Middle frontal gyrus (tissue), 1 donor: ENCODE measurements around the gene ERC2.

Experiments
- DNase-seq: peaks from one replicate; pipeline ENCODE4 v3.0.0-alpha.2; 2015; ENCODE audit warnings: low spot score; ENCODE audit errors: extremely low spot score

The ERC2 gene

DNA sequence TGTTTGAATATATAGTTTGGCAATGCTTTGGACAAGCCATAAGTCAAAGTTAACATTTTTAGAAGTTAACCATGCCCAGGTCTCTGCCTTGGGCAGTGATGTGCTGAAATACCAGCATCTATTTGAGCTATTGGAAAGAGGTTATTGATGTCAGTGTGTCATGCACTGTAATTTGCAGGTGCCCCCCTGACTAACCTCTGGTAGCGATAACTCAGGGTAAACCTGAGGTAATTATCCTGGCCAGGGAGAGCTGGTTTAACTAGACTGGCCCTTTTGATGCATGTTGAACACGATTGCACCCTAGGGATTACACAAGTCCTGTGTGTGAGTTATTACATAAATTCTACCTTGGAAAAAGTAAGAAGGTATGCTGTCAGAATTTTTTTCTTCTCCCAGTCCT lies 525.4 kb downstream of the ERC2 start:
- no peak for DNase-seq

DNA sequence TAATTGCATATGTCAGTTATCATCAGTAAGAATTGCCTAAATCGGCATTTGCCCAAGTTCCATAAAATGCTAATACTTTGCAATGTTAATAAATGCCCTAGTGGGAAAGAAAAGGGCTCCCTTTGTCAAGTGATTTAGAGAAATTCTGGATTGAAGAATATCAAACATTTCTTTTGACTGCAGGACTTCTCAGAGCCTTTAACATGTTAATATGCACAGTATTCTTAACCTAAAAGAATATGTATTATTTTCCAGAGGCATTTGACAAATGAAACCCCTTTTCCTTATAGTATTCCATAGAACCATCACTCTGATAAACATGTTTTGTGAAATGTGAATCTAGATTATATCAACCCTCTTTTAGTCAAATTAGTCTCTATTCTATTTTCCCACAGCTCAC lies 529.0 kb downstream of the ERC2 start:
- no peak for DNase-seq

DNA sequence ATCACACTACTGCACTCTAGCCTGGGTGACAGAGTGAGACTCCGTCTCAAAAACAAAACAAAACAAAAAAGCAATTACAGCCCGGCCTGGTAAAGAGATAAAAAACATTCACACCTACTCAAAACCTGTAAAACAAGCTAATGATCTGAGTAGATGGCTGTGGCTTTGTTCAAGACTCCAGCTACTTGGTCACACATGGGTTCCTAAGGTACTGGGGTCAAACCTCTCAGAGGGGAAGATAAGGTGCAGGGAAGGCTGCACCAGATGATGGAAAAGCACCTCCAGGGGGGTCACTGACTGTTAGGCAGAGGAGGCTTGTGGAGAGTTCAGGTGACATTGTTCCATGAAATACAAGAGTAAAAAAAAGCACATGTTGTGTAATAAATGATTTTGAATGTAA lies 531.0 kb downstream of the ERC2 start:
- no peak for DNase-seq

DNA sequence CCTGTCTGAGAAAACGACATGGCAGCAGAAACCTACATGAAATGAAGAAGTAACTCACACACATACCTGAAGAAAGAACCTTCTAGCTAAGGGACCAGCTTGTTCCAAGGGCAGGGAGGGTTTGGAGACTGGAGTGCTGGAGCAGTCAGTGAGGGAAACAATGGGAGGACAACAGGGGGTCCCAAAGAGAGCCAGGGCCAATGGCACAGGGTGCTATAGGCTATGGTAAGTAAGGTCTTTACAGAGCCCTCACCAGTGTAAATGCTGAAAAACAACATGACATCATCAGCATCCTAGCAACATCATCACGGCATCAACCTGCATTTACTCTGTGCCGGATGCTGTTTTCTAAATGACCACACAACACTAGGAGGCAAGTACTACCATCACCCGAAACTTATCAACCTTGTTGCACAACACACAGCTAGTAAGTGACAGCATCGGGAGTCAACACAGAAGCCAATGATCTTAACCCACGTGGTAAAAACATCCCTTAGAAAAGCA lies 531.7 kb downstream of the ERC2 start:
- DNase-seq, result no peak

GRCh38 chr3:55935241-55935640 lies 533.0 kb downstream of the ERC2 start:
- DNase-seq, result no peak

DNA sequence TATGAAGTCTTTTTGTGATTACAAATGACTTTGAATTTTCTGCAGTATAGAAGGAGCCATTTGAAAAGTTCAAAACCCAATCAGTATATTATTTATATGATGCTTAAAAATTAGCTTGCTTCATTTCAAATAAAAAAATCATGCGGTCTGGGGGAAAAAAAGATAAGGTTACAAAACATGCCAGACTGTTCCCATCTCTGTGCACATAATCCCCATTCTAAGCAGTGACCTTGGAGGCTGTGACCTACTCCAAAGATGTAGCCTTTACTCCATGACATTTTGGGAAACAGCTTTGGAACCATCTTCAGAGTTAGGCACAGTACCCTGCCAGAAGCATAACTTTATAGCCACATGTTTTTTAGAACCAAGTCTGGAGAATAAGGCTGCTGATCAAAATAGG lies 533.5 kb downstream of the ERC2 start:
- no peak for DNase-seq

- DNase-seq, result no peak
Observed at GRCh38 chr3:55929154-55929869, 539.0 kb downstream of the ERC2 start.

- DNase-seq, result no peak
Observed at GRCh38 chr3:55923626-55924025, 544.6 kb downstream of the ERC2 start.

- DNase-seq, result no peak
Observed at GRCh38 chr3:55923207-55923606, 545.1 kb downstream of the ERC2 start.

- no peak for DNase-seq
Observed at GRCh38 chr3:55912880-55913279, 555.4 kb downstream of the ERC2 start.

DNA sequence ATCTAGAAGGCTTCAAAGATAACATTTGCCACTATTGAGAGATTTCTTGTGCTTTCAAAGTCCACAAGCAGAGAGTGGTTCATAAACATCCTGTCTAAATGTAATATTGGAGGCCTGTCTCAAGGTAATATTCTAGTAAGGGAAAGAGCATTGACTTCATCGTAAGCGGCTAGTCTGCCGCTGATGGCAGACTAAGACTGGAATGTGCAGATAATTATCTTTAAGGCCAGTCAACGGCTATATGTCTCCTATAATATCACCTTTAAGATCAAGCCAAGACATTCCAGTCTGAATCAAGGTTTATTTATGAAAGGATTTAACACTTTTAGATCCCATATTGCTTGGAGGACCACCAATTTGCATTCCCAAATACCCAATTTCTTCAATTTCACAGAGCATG lies 557.0 kb downstream of the ERC2 start:
- DNase-seq, result no peak

GRCh38 chr3:55910543-55910942 lies 557.7 kb downstream of the ERC2 start:
- DNase-seq, result no peak

DNA sequence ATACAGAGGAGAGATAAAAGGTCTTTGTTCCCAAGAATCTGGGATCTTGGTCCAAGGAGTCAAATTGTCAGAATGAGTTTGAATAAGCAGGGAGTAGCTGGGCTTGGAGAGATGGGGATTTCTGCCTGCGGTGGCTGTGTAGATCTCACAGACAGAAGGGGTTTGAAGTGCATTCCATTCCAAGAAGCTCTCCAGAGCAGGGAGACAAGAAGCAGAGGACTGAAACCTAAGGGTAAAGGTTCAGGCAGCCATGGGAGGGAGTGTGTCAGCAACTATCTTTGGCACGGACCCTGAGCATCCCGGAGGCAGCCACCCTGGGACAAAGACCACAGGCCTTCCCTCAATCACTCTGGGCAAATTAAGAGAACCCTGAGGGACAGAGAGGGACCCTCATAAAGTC lies 558.9 kb downstream of the ERC2 start:
- DNase-seq, result no peak

GRCh38 chr3:55907616-55908015 lies 560.7 kb downstream of the ERC2 start:
- DNase-seq, result no peak

DNA sequence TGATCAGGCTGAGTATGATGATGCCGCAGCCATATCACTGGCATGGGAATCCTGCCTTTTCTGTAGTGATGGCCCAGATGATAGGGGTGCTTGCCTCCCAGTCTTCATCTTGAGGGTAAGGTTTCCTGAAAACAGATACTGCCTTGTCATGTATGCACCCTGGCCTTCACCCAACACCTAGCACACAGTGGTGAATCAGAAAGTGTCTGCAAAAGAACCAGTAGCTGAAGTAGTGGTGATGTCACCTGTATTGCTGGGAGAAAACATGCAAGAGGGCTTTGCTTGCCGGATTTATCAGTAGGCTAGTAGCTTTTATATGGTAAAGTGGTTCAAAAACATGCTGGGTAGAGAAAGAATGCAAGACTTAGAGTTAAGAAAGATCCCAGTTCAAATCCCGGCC lies 561.4 kb downstream of the ERC2 start:
- DNase-seq, result no peak

DNA sequence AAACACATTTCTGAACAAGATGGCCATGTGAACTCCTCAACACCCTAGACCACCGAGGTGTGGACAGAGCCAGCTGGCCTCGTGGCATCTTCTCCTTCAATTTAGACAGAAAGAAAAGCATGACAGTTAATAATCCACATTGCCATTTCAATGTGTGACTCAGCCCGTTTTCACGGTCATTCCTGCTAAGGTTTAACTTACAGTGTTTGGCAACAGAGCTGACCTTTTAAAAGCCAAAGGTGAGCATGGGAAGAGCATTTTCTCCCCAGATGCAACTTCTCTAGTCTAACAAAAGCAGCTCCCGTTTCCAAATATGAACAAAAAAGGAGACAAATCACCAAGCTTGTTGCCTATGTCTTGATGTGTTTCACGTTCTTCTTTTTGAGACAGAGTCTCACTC lies 563.6 kb downstream of the ERC2 start:
- DNase-seq, result no peak

- DNase-seq, result no peak
Observed at GRCh38 chr3:55903680-55904079, 564.6 kb downstream of the ERC2 start.

DNA sequence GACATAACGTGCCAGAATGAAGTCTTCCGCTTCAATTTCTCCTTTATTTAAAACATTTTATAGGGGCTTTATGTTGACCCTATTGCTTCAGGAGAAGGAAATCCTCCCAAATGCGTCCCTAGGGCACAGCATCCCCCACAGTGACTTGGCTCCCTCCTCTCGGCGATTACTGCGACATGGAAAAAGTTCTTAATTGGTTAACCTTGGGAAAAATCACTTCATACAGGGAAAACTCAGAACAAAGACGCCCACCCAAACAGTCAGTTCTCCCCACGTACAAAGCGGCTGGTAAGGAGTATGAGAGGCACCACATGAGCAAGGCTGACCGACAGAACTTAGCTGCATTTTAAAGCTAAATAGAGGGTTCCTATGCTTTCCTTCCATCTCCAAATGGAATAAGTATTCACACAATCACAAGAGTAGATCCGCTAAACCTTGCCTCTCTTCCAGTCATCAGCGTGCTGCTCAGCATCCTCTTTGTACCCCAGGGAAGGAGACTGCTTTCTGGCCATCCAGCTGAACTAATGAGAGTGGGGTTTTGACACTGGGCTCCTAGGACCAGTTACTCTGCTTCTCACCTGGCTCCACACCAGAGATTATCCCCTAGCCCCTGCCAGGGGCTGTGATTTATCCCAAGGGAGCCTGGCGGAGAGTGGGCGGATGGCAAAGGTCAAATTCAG lies 565.9 kb downstream of the ERC2 start:
- DNase-seq, result no peak

DNA sequence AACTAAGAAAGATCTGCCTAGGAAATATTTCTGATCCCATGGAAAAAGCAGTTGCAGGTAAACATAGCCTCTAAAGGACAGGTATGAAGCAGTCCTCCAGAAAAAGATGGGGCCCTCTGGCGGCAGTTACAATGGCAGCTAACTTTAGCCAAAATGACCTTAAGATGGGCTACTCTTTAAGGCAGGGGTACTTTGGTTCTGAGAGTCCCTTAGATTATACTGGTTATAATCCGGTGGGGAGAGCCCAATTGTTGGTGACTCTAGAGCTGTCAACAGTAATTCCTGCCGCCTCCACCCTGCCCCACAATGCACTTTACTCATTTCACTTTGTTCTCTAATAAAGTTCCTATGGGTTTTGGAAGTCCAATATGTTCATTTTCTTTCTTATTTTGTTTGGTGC lies 568.4 kb downstream of the ERC2 start:
- no peak for DNase-seq

GRCh38 chr3:55897573-55898224 lies 570.6 kb downstream of the ERC2 start:
- DNase-seq, result no peak

DNA sequence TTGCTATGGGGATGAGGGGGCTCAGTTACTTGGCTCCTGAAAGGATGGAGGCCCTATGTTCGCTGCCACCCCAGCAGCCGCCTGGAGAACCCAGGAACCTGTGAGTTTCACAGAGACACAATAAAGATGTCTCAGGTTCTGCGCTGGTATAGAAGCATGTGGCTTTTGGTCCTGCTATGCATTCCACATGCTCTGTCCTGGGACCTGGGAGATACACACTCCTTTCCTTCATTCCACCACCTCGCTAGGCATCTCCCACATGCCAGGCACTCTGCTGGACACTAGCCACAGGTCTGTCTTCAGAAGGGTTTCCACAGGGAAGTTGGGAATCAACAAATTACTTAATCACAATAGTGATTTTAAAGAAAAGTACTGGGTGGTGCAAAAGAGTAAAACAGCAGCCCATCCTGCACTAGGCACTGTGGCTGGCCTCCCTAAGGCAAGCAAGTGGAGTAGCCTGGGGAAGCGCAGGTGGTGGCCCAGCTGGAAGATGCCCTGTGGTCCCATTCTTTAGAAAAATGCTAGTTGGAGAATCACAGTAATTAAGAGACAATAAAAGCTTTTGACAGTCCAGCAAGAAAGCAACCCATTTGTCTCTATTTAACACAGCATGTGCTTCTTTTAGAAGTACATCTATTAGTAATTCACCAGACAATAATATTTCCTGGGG lies 572.2 kb downstream of the ERC2 start:
- no peak for DNase-seq

DNA sequence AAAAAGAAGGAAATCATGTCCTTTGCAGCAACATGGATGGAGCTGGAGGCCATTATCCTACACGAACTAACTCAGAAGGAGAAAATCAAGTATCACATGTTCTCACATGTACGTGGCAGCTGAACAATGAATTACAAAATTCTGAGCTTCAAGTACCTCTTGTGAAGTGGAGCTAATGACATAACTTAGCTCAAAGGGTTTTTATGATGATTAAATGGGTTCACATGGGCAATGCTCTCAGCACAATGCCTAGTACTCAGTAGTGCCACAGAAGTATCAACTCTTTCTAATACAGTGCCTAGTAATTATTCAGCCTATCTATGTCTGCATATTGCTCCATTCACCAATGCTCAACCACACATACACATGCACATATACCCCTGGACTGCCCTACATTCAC lies 573.7 kb downstream of the ERC2 start:
- no peak for DNase-seq
